ENCODE measurements around the gene PXMP4. TPM values are rescaled to one million over a fixed set of nuclear protein-coding genes. Genes with fewer than 3 reads are reported as not detected.

PXMP4 gene
- total RNA-seq, 1 experiment from 2014 or later = 7.5 TPM

DNA sequence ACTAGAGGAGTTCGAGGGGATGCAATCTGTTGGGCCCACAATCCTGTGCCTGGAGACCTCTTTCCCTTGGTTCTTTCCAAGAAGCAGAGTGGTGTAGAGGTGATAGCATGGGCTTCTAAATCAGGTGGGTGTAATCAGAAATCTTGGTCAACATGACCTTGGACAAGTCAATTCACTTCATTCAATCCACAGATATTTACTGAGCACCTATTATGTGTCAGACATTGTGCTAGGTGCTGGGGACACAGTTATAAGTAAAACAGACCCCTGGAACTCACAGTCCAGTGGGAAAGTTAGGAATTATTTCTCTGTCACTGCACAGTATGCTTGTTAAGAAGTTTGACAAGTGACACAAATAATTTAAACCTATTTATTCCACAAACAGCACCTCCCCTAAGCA, 30.6 kb downstream of the PXMP4 start:
- Histone ChIP-seq H3K27ac (ENCODE audit: low read depth, low read length, poor library complexity, severe bottlenecking) (no peak overlapping the region), H3K27me3 (replicated peaks; ENCODE audit: insufficient read depth, low read depth, low read length, poor library complexity) (no peaks in the 10 kb centered on the region), H3K9me3 (ENCODE audit: low read depth, low read length, poor library complexity, severe bottlenecking) (no peaks in the 10 kb centered on the region), H3K4me3 (ENCODE audit: low read depth, low read length, poor library complexity, severe bottlenecking) (no peak overlapping the region), H3K36me3 (ENCODE audit: insufficient read depth, low read length, poor library complexity, severe bottlenecking) (no peaks in the 10 kb centered on the region), H3K4me1 (ENCODE audit: insufficient read depth, low read length, poor library complexity, severe bottlenecking) (peaks cover 13% of the 10 kb centered on the region)
- no peak for DNase-seq (ENCODE audit: low spot score)
- TF ChIP-seq, protein P1, sequence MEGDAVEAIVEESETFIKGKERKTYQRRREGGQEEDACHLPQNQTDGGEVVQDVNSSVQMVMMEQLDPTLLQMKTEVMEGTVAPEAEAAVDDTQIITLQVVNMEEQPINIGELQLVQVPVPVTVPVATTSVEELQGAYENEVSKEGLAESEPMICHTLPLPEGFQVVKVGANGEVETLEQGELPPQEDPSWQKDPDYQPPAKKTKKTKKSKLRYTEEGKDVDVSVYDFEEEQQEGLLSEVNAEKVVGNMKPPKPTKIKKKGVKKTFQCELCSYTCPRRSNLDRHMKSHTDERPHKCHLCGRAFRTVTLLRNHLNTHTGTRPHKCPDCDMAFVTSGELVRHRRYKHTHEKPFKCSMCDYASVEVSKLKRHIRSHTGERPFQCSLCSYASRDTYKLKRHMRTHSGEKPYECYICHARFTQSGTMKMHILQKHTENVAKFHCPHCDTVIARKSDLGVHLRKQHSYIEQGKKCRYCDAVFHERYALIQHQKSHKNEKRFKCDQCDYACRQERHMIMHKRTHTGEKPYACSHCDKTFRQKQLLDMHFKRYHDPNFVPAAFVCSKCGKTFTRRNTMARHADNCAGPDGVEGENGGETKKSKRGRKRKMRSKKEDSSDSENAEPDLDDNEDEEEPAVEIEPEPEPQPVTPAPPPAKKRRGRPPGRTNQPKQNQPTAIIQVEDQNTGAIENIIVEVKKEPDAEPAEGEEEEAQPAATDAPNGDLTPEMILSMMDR (conservative IDR thresholded peaks at IDR 0.05; ENCODE audit: low read depth, low read length) = no peak
- ChIA-PET POLR2A (ENCODE audit: low non-redundant PET) (no interaction called here), CTCF (no interaction called here)
- intact Hi-C loops (cut with micrococcal nuclease; ENCODE audit: unreplicated experiment) = no loop called here
- no TSS peak for BruUV-seq (replicated peaks)

DNA sequence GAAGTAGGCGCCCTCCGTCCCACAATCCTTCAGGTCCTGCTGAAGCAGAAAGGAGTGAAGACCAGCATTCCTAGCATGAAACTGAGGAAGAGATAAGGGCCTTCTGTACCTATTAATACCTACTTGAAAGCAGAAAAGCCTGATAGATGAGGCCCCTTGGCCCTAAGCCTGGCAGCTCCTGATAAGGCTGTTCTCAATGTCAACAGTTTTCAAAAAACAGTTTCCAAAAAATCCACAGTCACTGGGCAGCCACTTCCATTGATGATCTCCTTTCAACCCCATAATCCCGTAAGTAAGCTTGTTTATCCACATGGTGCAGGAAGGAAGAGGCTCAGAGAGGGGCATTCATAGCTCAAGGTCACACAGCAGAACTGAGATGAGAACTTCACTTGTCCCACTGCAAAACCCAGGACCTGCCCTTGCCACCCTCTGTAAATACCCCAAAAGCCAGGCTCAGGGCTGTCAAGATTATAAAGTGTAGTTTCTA, 31.1 kb downstream of the PXMP4 start:
- no peak for DNase-seq (ENCODE audit: low spot score)
- no peaks in the 10 kb centered on the region for H3K9me3 ChIP-seq (ENCODE audit: low read depth, low read length, poor library complexity, severe bottlenecking)
- H3K27ac ChIP-seq (ENCODE audit: low read depth, low read length, poor library complexity, severe bottlenecking) = no peak overlapping the region
- TF ChIP-seq EZH2 (IDR thresholded peaks at IDR 0.05; ENCODE audit: borderline replicate concordance, low read depth, low read length, poor library complexity, severe bottlenecking) = no peak
- TF ChIP-seq, protein P1 (conservative IDR thresholded peaks at IDR 0.05; ENCODE audit: low read depth, low read length) = no peak
- H3K36me3 ChIP-seq (ENCODE audit: insufficient read depth, low read length, poor library complexity, severe bottlenecking) = no peaks in the 10 kb centered on the region
- peaks cover 18% of the 10 kb centered on the region for H3K4me1 ChIP-seq (ENCODE audit: insufficient read depth, low read length, poor library complexity, severe bottlenecking)
- CTCF ChIA-PET = no interaction called here
- POLR2A ChIA-PET (ENCODE audit: low non-redundant PET) = no interaction called here
- no TSS peak for BruUV-seq (replicated peaks)
- H3K27me3 ChIP-seq (replicated peaks; ENCODE audit: insufficient read depth, low read depth, low read length, poor library complexity) = no peaks in the 10 kb centered on the region
- H3K4me3 ChIP-seq (ENCODE audit: low read depth, low read length, poor library complexity, severe bottlenecking) = no peak overlapping the region
- intact Hi-C loops (cut with micrococcal nuclease; ENCODE audit: unreplicated experiment) = no loop called here

DNA sequence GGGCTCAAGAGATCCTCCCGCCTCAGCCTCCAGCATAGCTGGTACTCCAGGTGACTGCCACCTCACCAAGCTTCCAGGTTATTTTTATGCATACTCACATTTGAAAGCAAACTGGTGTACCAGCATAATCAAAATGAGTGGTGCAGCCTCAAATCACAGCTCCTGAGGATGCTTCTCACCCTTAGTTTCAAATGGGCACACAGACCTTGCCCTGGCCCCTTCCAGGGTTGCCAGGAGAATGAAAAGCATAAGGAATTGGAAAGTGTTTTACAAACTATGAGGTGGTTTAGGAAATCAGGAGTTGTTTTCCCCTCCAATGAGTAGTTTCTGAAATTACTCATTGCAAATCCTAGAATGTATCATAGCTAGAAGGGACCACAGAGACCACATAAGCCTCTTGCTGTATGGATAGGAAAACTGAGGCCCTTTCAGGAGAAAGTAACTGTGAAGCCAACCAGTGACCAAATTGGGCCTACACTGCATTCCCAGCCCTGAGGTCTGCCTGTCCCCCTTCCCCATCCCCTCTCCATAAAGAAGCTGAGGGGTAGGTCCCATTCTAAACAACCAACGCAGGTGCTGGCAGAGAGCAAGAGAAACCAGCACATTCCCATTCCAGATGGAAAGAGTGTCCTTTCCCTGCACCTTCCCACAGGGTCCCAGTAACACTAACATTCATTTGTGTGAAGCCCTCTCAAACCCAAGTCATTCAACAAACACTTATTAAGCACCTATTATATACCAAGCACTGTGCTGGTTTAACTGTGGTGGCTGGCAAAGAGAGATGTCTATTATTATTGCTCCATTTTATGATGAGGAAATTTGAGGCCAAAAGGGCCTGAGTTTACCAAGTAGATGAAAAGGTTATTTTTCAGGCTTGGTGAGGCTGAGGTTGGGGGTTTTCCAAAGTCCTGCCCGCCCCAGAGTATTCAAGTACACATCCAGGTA, 31.8 kb downstream of the PXMP4 start:
- Histone ChIP-seq H3K36me3 (ENCODE audit: insufficient read depth, low read length, poor library complexity, severe bottlenecking) (no peaks in the 10 kb centered on the region), H3K4me3 (ENCODE audit: low read depth, low read length, poor library complexity, severe bottlenecking) (no peak overlapping the region), H3K27me3 (replicated peaks; ENCODE audit: insufficient read depth, low read depth, low read length, poor library complexity) (no peaks in the 10 kb centered on the region), H3K9me3 (ENCODE audit: low read depth, low read length, poor library complexity, severe bottlenecking) (no peaks in the 10 kb centered on the region), H3K27ac (ENCODE audit: low read depth, low read length, poor library complexity, severe bottlenecking) (no peak overlapping the region), H3K4me1 (ENCODE audit: insufficient read depth, low read length, poor library complexity, severe bottlenecking) (peaks cover 21% of the 10 kb centered on the region)
- no peak for DNase-seq (ENCODE audit: low spot score)
- POLR2A ChIA-PET (ENCODE audit: low non-redundant PET) = no interaction called here
- BruUV-seq (replicated peaks) = no TSS peak
- CTCF ChIA-PET = no interaction called here
- no peak for TF ChIP-seq EZH2 (IDR thresholded peaks at IDR 0.05; ENCODE audit: borderline replicate concordance, low read depth, low read length, poor library complexity, severe bottlenecking)
- TF ChIP-seq, protein P1 (conservative IDR thresholded peaks at IDR 0.05; ENCODE audit: low read depth, low read length) = no peak
- intact Hi-C loops (cut with micrococcal nuclease; ENCODE audit: unreplicated experiment) = no loop called here

All from A673 (cell line).